Natural killer cell (primary cell): ENCODE results near the gene ADAMTS14. TPM values are rescaled to one million over a fixed set of nuclear protein-coding genes. Genes with fewer than 3 reads are reported as not detected.
A peak's percentile ranks its signal among the peaks of the same experiment; 100 is the strongest.

Source experiments
- ATAC-seq, 3 donors: fragments of 150-1000 bp in 2 of 3; fragments of 200-7000 bp in 1 of 3; cut with Tn5 transposase; 1 replicate in 1 of 3; 2 replicates in 2 of 3; pipeline ENCODE4 v1.10.0; 2021; ENCODE audit warnings: mild to moderate bottlenecking in 2 of 3, moderate library complexity in 2 of 3
- DNase-seq, 2 donors: peaks; one replicate each; pipeline versions ENCODE4 v3.0.0 to v3.0.0-alpha.2; 2013 to 2021; ENCODE audit warnings: mixed read lengths in 1 of 2
- H3K27ac ChIP-seq: one replicate; pipeline ENCODE4 v1.5.1; 2013; ENCODE audit warnings: mild to moderate bottlenecking, low read length
- H3K27me3 ChIP-seq: one replicate; pipeline ENCODE4 v1.6.1; 2013; ENCODE audit warnings: low read length; ENCODE audit not compliant: control insufficient read depth, insufficient read depth
- H3K36me3 ChIP-seq: one replicate; pipeline ENCODE4 v1.6.1; 2013; ENCODE audit warnings: low read length; ENCODE audit not compliant: control insufficient read depth, insufficient read depth
- H3K4me1 ChIP-seq: one replicate; pipeline ENCODE4 v1.6.1; 2013; ENCODE audit warnings: low read length; ENCODE audit not compliant: control insufficient read depth, insufficient read depth
- H3K4me3 ChIP-seq: one replicate; pipeline ENCODE4 v1.5.1; 2013; ENCODE audit warnings: low read length
- H3K9me3 ChIP-seq: one replicate; pipeline ENCODE4 v1.6.1; 2013; ENCODE audit warnings: low read length; ENCODE audit not compliant: control insufficient read depth, insufficient read depth
- H3K27ac Mint-ChIP-seq, 2 donors: one replicate each; pipeline ENCODE4 v1.8.0; 2022; ENCODE audit warnings: mild to moderate bottlenecking in 2 of 2, mixed read lengths in 2 of 2, moderate library complexity in 1 of 2
- H3K27me3 Mint-ChIP-seq, 2 donors: one replicate each; pipeline ENCODE4 v1.8.0; 2022; ENCODE audit warnings: low read depth in 2 of 2, mixed read lengths in 2 of 2
- H3K36me3 Mint-ChIP-seq: one replicate; pipeline ENCODE4 v1.8.0; 2022; ENCODE audit warnings: mixed read lengths
- H3K4me1 Mint-ChIP-seq, 2 donors: one replicate each; pipeline ENCODE4 v1.8.0; 2022; ENCODE audit warnings: mixed read lengths in 2 of 2
- H3K4me3 Mint-ChIP-seq: one replicate; pipeline ENCODE4 v1.8.0; 2022; ENCODE audit warnings: mild to moderate bottlenecking, moderate library complexity, mixed read lengths
- H3K9me3 Mint-ChIP-seq, 2 donors: one replicate each; pipeline ENCODE4 v1.8.0; 2022; ENCODE audit warnings: mixed read lengths in 2 of 2
- CTCF ChIP-seq: fragments of 200-600 bp; IDR thresholded peaks from one replicate; pipeline ENCODE4 v1.8.0; 2022; ENCODE audit warnings: antibody characterized with exemption
- WGBS: methylation state at CpG from one replicate; pipeline ENCODE4 v1.1.7; 2013; ENCODE audit warnings: missing lambda C conversion rate; ENCODE audit not compliant: insufficient coverage; 5-methylcytosine and 5-hydroxymethylcytosine counted together
- intact Hi-C: fragments of 100-400 bp; cut with micrococcal nuclease; formaldehyde crosslinking; loops from one replicate; pipeline ENCODE4 v1.14.2; 2022
- total RNA-seq, 4 donors: library from RNA; stranded (reverse); fragments of 120-200 nt in 1 of 4; gene quantifications; one replicate each; pipeline versions ENCODE4 v1.2.3 to v1.2.4, GENCODE V29; 2013 to 2022

ADAMTS14 gene
- total RNA-seq, 3 donors from 2014 or later (not counting 1 experiment from before 2014, with no cell fraction given), result 0.70 to 1.5 (median 1.1) TPM

DNA sequence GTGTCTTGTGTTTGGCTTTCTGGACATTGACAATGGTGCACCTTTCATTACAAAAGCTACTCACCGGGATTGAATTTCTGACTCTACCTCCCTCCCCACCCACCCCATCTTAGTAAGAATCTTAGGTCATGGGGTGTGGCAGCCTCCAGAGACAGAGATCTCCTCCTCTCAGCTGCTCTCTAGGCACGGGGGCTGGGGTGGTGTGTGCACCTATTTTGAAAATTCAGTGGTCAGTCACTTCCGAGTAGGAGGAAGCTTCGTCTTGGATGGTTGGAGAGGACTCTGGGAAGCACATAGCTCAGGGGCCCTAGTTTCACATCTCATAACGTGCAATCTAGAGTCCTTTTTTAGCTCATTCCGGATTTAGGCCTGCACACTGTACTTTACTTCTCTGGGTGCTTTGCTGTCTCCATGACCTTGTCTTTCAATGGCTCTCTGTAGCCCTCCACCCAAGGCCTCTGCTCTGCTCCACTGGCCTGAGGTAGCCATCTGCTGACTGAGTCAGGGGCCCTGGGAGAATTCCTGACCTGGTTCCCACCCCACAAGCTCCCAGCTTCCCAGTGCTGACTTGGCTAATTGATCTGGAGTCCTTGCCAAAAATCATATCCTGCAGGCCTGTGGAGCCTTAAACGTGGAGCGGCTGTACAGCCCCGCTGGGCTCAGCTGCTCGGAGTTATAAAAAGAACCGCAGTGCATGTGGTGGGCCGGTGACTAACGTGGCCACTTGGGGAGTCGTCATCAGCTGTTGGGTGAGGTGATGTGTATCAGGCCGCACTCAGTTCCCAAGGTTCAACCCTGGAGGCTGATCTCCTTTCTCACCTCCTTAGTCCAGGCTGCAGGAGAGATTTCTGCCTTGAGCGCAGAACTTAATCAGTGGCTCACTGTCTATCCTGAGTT is 19.3 kb upstream of the ADAMTS14 start:
- Histone ChIP-seq H3K36me3 (no peaks in the 10 kb centered on the region), H3K4me1 (no peaks in the 10 kb centered on the region), H3K9me3 (peaks cover 26% of the 10 kb centered on the region), H3K27me3 (no peaks in the 10 kb centered on the region), H3K27ac (no peak overlapping the region), H3K4me3 (no peak overlapping the region)
- no peaks in the 10 kb centered on the region for H3K36me3 Mint-ChIP-seq
- DNase-seq (peak in 1 of 2 donors; percentile 1), ATAC-seq (no peak)
- H3K4me1 Mint-ChIP-seq, result peaks cover 5 to 8% of the 10 kb centered on the region in 2 donors
- WGBS, result 83% methylated on average over 15 of the region's 16 CpGs
- no peak for TF ChIP-seq CTCF
- H3K27me3 Mint-ChIP-seq, result no peaks in the 10 kb centered on the region
- H3K4me3 Mint-ChIP-seq, result no peak overlapping the region
- H3K27ac Mint-ChIP-seq, result no peak overlapping the region
- H3K9me3 Mint-ChIP-seq, result peaks cover 0 to 3% of the 10 kb centered on the region in 2 donors
- intact Hi-C loops, result no loop called here

DNA sequence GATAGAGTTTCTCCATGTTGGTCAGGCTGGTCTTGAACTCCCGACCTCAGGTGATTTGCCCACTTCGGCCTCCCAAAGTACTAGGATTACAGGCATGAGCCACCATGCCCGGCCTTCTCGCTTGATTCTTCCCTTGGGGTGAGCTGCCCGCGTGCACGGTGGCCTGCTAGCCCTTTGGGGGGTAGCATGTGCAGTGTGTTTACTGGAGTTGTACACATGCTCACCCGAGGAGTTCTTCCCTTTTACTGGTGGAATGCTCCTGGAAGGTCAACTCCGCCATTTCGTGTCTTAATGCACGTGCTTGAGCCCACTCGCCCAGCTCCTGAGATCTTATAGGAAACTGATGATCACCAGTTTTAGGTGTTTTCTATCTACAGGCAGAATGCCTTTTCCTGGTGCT is 17.0 kb upstream of the ADAMTS14 start:
- intact Hi-C loops, result no loop called here
- H3K27me3 Mint-ChIP-seq, result no peaks in the 10 kb centered on the region
- H3K36me3 ChIP-seq, result no peaks in the 10 kb centered on the region
- H3K36me3 Mint-ChIP-seq, result no peaks in the 10 kb centered on the region
- H3K9me3 ChIP-seq, result peaks cover 14% of the 10 kb centered on the region
- H3K27me3 ChIP-seq, result no peaks in the 10 kb centered on the region
- no peaks in the 10 kb centered on the region for H3K4me1 ChIP-seq
- WGBS, result 97% methylated on average over 12 of the region's 12 CpGs
- H3K4me1 Mint-ChIP-seq, result peaks cover 5 to 8% of the 10 kb centered on the region in 2 donors
- H3K27ac Mint-ChIP-seq, result no peak overlapping the region
- ATAC-seq, result no peak
- H3K4me3 Mint-ChIP-seq, result no peak overlapping the region
- H3K4me3 ChIP-seq, result no peak overlapping the region
- no peak overlapping the region for H3K27ac ChIP-seq
- peaks cover 0 to 3% of the 10 kb centered on the region in 2 donors for H3K9me3 Mint-ChIP-seq
- DNase-seq, result no peak
- no peak for TF ChIP-seq CTCF

- WGBS, result 69% methylated on average over 3 of the region's 3 CpGs
- no peaks in the 10 kb centered on the region for H3K4me1 ChIP-seq
- no peak overlapping the region for H3K27ac ChIP-seq
- intact Hi-C loops, result no loop called here
- no peak for ATAC-seq
- no peak overlapping the region for H3K4me3 ChIP-seq
- Mint-ChIP-seq H3K27me3 (no peaks in the 10 kb centered on the region), H3K36me3 (no peaks in the 10 kb centered on the region), H3K4me1 (peaks cover 5 to 10% of the 10 kb centered on the region in 2 donors), H3K9me3 (peaks cover 0 to 1% of the 10 kb centered on the region in 2 donors), H3K4me3 (no peak overlapping the region), H3K27ac (no peak overlapping the region)
- no peaks in the 10 kb centered on the region for H3K27me3 ChIP-seq
- no peak for DNase-seq
- peaks cover 9% of the 10 kb centered on the region for H3K9me3 ChIP-seq
- H3K36me3 ChIP-seq, result no peaks in the 10 kb centered on the region
- TF ChIP-seq CTCF, result no peak
These were observed 15.8 kb upstream of the ADAMTS14 start for GRCh38 chr10:70656489-70656888.
